ENCODE measurements around the gene ARHGEF26.

GRCh38 chr3:154143873-154144272 lies 22.7 kb downstream of the ARHGEF26 start:
- TF ChIP-seq TAF1 (IDR thresholded peaks at IDR 0.05; ENCODE audit: low read depth, low read length) (no peak), POLR2A (IDR thresholded peaks at IDR 0.05; ENCODE audit: low read depth, low read length) (no peak), POLR2AphosphoS5 (IDR thresholded peaks at IDR 0.05; ENCODE audit: low read depth, low read length) (no peak), SPI1 (IDR thresholded peaks at IDR 0.05; ENCODE audit: low read depth, low read length) (no peak), POU2F2 (IDR thresholded peaks at IDR 0.05; ENCODE audit: low read depth, low read length) (no peak)
